Measurements from ENCODE around the gene ARHGDIA.

The ARHGDIA gene

GRCh38 chr17:81898029-81898866 lies 27.1 kb upstream of the ARHGDIA start:
- Histone ChIP-seq H3K4me3 (ENCODE audit: low read depth, low read length) (no peak overlapping the region), H2AK5ac (ENCODE audit: low read length) (no peak overlapping the region), H3K18ac (ENCODE audit: low read length) (peak overlapping the region; percentile 16), H3K36me3 (ENCODE audit: control insufficient read depth in 1 of 2, insufficient read depth in 2 of 2, low read length in 2 of 2) (peaks cover 43 to 50% of the 10 kb centered on the region in 2 experiments), H2BK120ac (ENCODE audit: insufficient read depth, low read length, poor library complexity) (no peak overlapping the region), H3K4me2 (ENCODE audit: low read length) (no peak overlapping the region), H4K8ac (ENCODE audit: low read depth, low read length) (peak overlapping the region; percentile 42), H3K79me1 (ENCODE audit: low read length) (peaks cover 11% of the 10 kb centered on the region), H4K91ac (ENCODE audit: low read depth, low read length) (peak overlapping the region; percentile 10), H3K23ac (ENCODE audit: low read length) (no peak overlapping the region), H3K14ac (ENCODE audit: low read length) (peak overlapping the region; percentile 24), H2AFZ (ENCODE audit: insufficient read depth, low read length, poor library complexity) (no peak overlapping the region), H3K27ac (ENCODE audit: low read depth, low read length) (peak overlapping the region; percentile 77), H4K12ac (ENCODE audit: low read depth, low read length) (no peak overlapping the region), H2BK5ac (ENCODE audit: low read depth, low read length, poor library complexity) (peak overlapping the region; percentile 42), H2BK12ac (ENCODE audit: low read length) (no peak overlapping the region), H3K9me3 (ENCODE audit: insufficient read depth, low read depth, low read length) (peaks cover 6% of the 10 kb centered on the region), H3K4me1 (ENCODE audit: control insufficient read depth in 1 of 2, insufficient read depth in 2 of 2, low read length in 2 of 2) (peaks cover 8 to 29% of the 10 kb centered on the region in 2 experiments), H3K4ac (ENCODE audit: low read depth, low read length) (no peak overlapping the region), H3K79me2 (ENCODE audit: control insufficient read depth, insufficient read depth, low read length, poor library complexity) (no peaks in the 10 kb centered on the region), H3K27me3 (ENCODE audit: insufficient read depth, low read length) (peaks cover 5% of the 10 kb centered on the region), H3K9ac (ENCODE audit: low read length) (no peak overlapping the region)
- WGBS (ENCODE audit: extremely low coverage, insufficient coverage, insufficient read length): no CpG with 5 or more reads among the region's 19 CpGs
- peak; percentile 94 to 96 for DNase-seq

GRCh38 chr17:81895400-81895799 lies 24.3 kb upstream of the ARHGDIA start:
- H2BK120ac ChIP-seq (ENCODE audit: insufficient read depth, low read length, poor library complexity): no peak overlapping the region
- WGBS (ENCODE audit: extremely low coverage, insufficient coverage, insufficient read length): no CpG with 5 or more reads among the region's 11 CpGs
- H3K9ac ChIP-seq (ENCODE audit: low read length): no peak overlapping the region
- H3K9me3 ChIP-seq (ENCODE audit: insufficient read depth, low read depth, low read length): peaks cover 3% of the 10 kb centered on the region
- no peak overlapping the region for H3K14ac ChIP-seq (ENCODE audit: low read length)
- peaks cover 8 to 14% of the 10 kb centered on the region in 2 experiments for H3K4me1 ChIP-seq (ENCODE audit: control insufficient read depth in 1 of 2, insufficient read depth in 2 of 2, low read length in 2 of 2)
- H2BK5ac ChIP-seq (ENCODE audit: low read depth, low read length, poor library complexity): no peak overlapping the region
- no peak overlapping the region for H4K91ac ChIP-seq (ENCODE audit: low read depth, low read length)
- H3K4me2 ChIP-seq (ENCODE audit: low read length): no peak overlapping the region
- H3K23ac ChIP-seq (ENCODE audit: low read length): no peak overlapping the region
- no peak overlapping the region for H3K18ac ChIP-seq (ENCODE audit: low read length)
- H4K12ac ChIP-seq (ENCODE audit: low read depth, low read length): no peak overlapping the region
- H2AK5ac ChIP-seq (ENCODE audit: low read length): no peak overlapping the region
- H2BK12ac ChIP-seq (ENCODE audit: low read length): no peak overlapping the region
- H3K36me3 ChIP-seq (ENCODE audit: control insufficient read depth in 1 of 2, insufficient read depth in 2 of 2, low read length in 2 of 2): peaks cover 42 to 48% of the 10 kb centered on the region in 2 experiments
- H3K4me3 ChIP-seq (ENCODE audit: low read depth, low read length): no peak overlapping the region
- H3K79me1 ChIP-seq (ENCODE audit: low read length): peaks cover 16% of the 10 kb centered on the region
- H2AFZ ChIP-seq (ENCODE audit: insufficient read depth, low read length, poor library complexity): no peak overlapping the region
- H4K8ac ChIP-seq (ENCODE audit: low read depth, low read length): no peak overlapping the region
- H3K27ac ChIP-seq (ENCODE audit: low read depth, low read length): no peak overlapping the region
- no peak overlapping the region for H3K4ac ChIP-seq (ENCODE audit: low read depth, low read length)
- DNase-seq: no peak
- no peaks in the 10 kb centered on the region for H3K27me3 ChIP-seq (ENCODE audit: insufficient read depth, low read length)
- peaks cover 15% of the 10 kb centered on the region for H3K79me2 ChIP-seq (ENCODE audit: control insufficient read depth, insufficient read depth, low read length, poor library complexity)

GRCh38 chr17:81891303-81891552 lies 20.1 kb upstream of the ARHGDIA start:
- no peak overlapping the region for H3K23ac ChIP-seq (ENCODE audit: low read length)
- H3K9me3 ChIP-seq (ENCODE audit: insufficient read depth, low read depth, low read length): peaks cover 5% of the 10 kb centered on the region
- H3K4ac ChIP-seq (ENCODE audit: low read depth, low read length): peak overlapping the region; percentile 100
- peaks cover 10% of the 10 kb centered on the region for H3K79me1 ChIP-seq (ENCODE audit: low read length)
- H4K91ac ChIP-seq (ENCODE audit: low read depth, low read length): peak overlapping the region; percentile 64
- H3K36me3 ChIP-seq (ENCODE audit: control insufficient read depth in 1 of 2, insufficient read depth in 2 of 2, low read length in 2 of 2): peaks cover 53 to 55% of the 10 kb centered on the region in 2 experiments
- peaks cover 4 to 5% of the 10 kb centered on the region in 2 experiments for H3K4me1 ChIP-seq (ENCODE audit: control insufficient read depth in 1 of 2, insufficient read depth in 2 of 2, low read length in 2 of 2)
- no peak overlapping the region for H3K4me2 ChIP-seq (ENCODE audit: low read length)
- WGBS (ENCODE audit: extremely low coverage, insufficient coverage, insufficient read length): no CpG with 5 or more reads among the region's 40 CpGs
- H3K4me3 ChIP-seq (ENCODE audit: low read depth, low read length): peak overlapping the region; percentile 95
- peak overlapping the region; percentile 55 for H3K27ac ChIP-seq (ENCODE audit: low read depth, low read length)
- H2AK5ac ChIP-seq (ENCODE audit: low read length): no peak overlapping the region
- no peak overlapping the region for H3K18ac ChIP-seq (ENCODE audit: low read length)
- no peak overlapping the region for H2BK120ac ChIP-seq (ENCODE audit: insufficient read depth, low read length, poor library complexity)
- no peaks in the 10 kb centered on the region for H3K27me3 ChIP-seq (ENCODE audit: insufficient read depth, low read length)
- H2AFZ ChIP-seq (ENCODE audit: insufficient read depth, low read length, poor library complexity): no peak overlapping the region
- DNase-seq: no peak
- no peak overlapping the region for H2BK12ac ChIP-seq (ENCODE audit: low read length)
- peak overlapping the region; percentile 95 for H3K9ac ChIP-seq (ENCODE audit: low read length)
- peak overlapping the region; percentile 32 for H2BK5ac ChIP-seq (ENCODE audit: low read depth, low read length, poor library complexity)
- H3K79me2 ChIP-seq (ENCODE audit: control insufficient read depth, insufficient read depth, low read length, poor library complexity): peaks cover 19% of the 10 kb centered on the region
- peak overlapping the region; percentile 56 for H4K8ac ChIP-seq (ENCODE audit: low read depth, low read length)
- H4K12ac ChIP-seq (ENCODE audit: low read depth, low read length): no peak overlapping the region
- H3K14ac ChIP-seq (ENCODE audit: low read length): no peak overlapping the region

- no CpG with 5 or more reads among the region's 69 CpGs for WGBS (ENCODE audit: extremely low coverage, insufficient coverage, insufficient read length)
- DNase-seq: peak in 1 of 2 donors; percentile 21
- H3K18ac ChIP-seq (ENCODE audit: low read length): peak overlapping the region; percentile 46
These were observed 19.5 kb upstream of the ARHGDIA start for GRCh38 chr17:81890447-81891302.

More at GRCh38 chr17:81890447-81891302, 19.5 kb upstream of the ARHGDIA start:
- H3K36me3 ChIP-seq (ENCODE audit: control insufficient read depth in 1 of 2, insufficient read depth in 2 of 2, low read length in 2 of 2): peaks cover 58% of the 10 kb centered on the region in 2 experiments
- peaks cover 10% of the 10 kb centered on the region for H3K79me1 ChIP-seq (ENCODE audit: low read length)
- H2BK5ac ChIP-seq (ENCODE audit: low read depth, low read length, poor library complexity): peak overlapping the region; percentile 75
- peaks cover 4 to 5% of the 10 kb centered on the region in 2 experiments for H3K4me1 ChIP-seq (ENCODE audit: control insufficient read depth in 1 of 2, insufficient read depth in 2 of 2, low read length in 2 of 2)
- peak overlapping the region; percentile 61 for H2AFZ ChIP-seq (ENCODE audit: insufficient read depth, low read length, poor library complexity)
- H3K27ac ChIP-seq (ENCODE audit: low read depth, low read length): peak overlapping the region; percentile 55
- peak overlapping the region; percentile 56 for H4K8ac ChIP-seq (ENCODE audit: low read depth, low read length)
- peak overlapping the region; percentile 44 for H2BK120ac ChIP-seq (ENCODE audit: insufficient read depth, low read length, poor library complexity)
- H3K79me2 ChIP-seq (ENCODE audit: control insufficient read depth, insufficient read depth, low read length, poor library complexity): peaks cover 19% of the 10 kb centered on the region
- H3K9ac ChIP-seq (ENCODE audit: low read length): peak overlapping the region; percentile 95
- peak overlapping the region; percentile 100 for H3K4ac ChIP-seq (ENCODE audit: low read depth, low read length)
- H3K4me2 ChIP-seq (ENCODE audit: low read length): peak overlapping the region; percentile 61
- H3K27me3 ChIP-seq (ENCODE audit: insufficient read depth, low read length): no peaks in the 10 kb centered on the region
- H2BK12ac ChIP-seq (ENCODE audit: low read length): no peak overlapping the region
- peak overlapping the region; percentile 99 for H2AK5ac ChIP-seq (ENCODE audit: low read length)
- H3K23ac ChIP-seq (ENCODE audit: low read length): no peak overlapping the region
- H4K91ac ChIP-seq (ENCODE audit: low read depth, low read length): peak overlapping the region; percentile 64
- peak overlapping the region; percentile 95 for H3K14ac ChIP-seq (ENCODE audit: low read length)
- peaks cover 6% of the 10 kb centered on the region for H3K9me3 ChIP-seq (ENCODE audit: insufficient read depth, low read depth, low read length)
- peak overlapping the region; percentile 57 for H4K12ac ChIP-seq (ENCODE audit: low read depth, low read length)
- peak overlapping the region; percentile 95 for H3K4me3 ChIP-seq (ENCODE audit: low read depth, low read length)
